Hepatocyte (in vitro differentiated cells): ENCODE measurements around the gene PLA2G4C.

Source experiments
- EZH2phosphoT487 ChIP-seq: fragments of 200-600 bp; sonication (generic); IDR thresholded peaks from one replicate; pipeline ENCODE4 v1.6.1; 2018; ENCODE audit warnings: antibody characterized with exemption, mild to moderate bottlenecking, low read depth, moderate library complexity; ENCODE audit not compliant: unreplicated experiment, severe bottlenecking
- TF ChIP-seq, protein P1 (sequence below): fragments of 200-600 bp; sonication (generic); IDR thresholded peaks from 2 replicates; pipeline ENCODE4 v1.5.1; 2016; ENCODE audit warnings: antibody characterized with exemption, mild to moderate bottlenecking; ENCODE audit not compliant: poor library complexity

GRCh38 chr19:48111280-48111679, 663 bp upstream of the PLA2G4C start:
- TF ChIP-seq, protein P1, sequence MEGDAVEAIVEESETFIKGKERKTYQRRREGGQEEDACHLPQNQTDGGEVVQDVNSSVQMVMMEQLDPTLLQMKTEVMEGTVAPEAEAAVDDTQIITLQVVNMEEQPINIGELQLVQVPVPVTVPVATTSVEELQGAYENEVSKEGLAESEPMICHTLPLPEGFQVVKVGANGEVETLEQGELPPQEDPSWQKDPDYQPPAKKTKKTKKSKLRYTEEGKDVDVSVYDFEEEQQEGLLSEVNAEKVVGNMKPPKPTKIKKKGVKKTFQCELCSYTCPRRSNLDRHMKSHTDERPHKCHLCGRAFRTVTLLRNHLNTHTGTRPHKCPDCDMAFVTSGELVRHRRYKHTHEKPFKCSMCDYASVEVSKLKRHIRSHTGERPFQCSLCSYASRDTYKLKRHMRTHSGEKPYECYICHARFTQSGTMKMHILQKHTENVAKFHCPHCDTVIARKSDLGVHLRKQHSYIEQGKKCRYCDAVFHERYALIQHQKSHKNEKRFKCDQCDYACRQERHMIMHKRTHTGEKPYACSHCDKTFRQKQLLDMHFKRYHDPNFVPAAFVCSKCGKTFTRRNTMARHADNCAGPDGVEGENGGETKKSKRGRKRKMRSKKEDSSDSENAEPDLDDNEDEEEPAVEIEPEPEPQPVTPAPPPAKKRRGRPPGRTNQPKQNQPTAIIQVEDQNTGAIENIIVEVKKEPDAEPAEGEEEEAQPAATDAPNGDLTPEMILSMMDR = no peak
- no peak for TF ChIP-seq EZH2phosphoT487
